Immature natural killer cell (primary cell): ENCODE measurements around the gene TTC21A. TPM values are rescaled to one million over a fixed set of nuclear protein-coding genes. Genes with fewer than 3 reads are reported as not detected.

Source experiments
- polyA plus RNA-seq, 3 donors: library from polyadenylated mRNA; unstranded; fragments of 300-500 nt; fragmentation: Illumina TruSeq; gene quantifications; one replicate each; pipeline ENCODE4 v1.2.3, GENCODE V29; 2021

TTC21A gene
- polyA plus RNA-seq, 3 donors from 2014 or later, result 0.39 to 0.45 TPM; not detected in 1

Other genes starting within 250 kb of the TTC21A start
- not detected for gene SCN11A, start 55.7 kb upstream of the TTC21A start, polyA plus RNA-seq
- gene WDR48, start 55.7 kb upstream of the TTC21A start, polyA plus RNA-seq, result 10 to 100 TPM; 28.0 to 41.7 (median 31.2) TPM
- 1 to 10 TPM; 5.3 to 7.8 (median 5.4) TPM for gene GORASP1, start 53 bp upstream of the TTC21A start, polyA plus RNA-seq
- 10 to 100 TPM; 42.1 to 46.6 (median 43.4) TPM for gene CSRNP1, start 45.9 kb downstream of the TTC21A start, polyA plus RNA-seq
- gene XIRP1, start 84.9 kb downstream of the TTC21A start, polyA plus RNA-seq, result under 1 TPM in 2 of 3 donors, not detected in 1; 0.03 to 0.27 TPM
- 1,000 to 10,000 TPM in 1 of 3 donors, 100 to 1,000 TPM in 2; 338 to 1,281 (median 522) TPM for gene CX3CR1, start 172.4 kb downstream of the TTC21A start, polyA plus RNA-seq
- gene CCR8, start 222.0 kb downstream of the TTC21A start, polyA plus RNA-seq, result 1 to 10 TPM in 2 of 3 donors, not detected in 1; 1.1 TPM